NCI-H226 (cell line): Measurements from ENCODE around the gene KRT33A.
"Not testable (repeated sequence)": the region's sequence is repeated elsewhere in the genome, so short reads cannot be mapped to it uniquely, and the experiment has no call there.

Experiments used
- DNase-seq: peaks from one replicate; pipeline ENCODE4 v3.0.0-alpha.2; 2015

The KRT33A gene

DNA sequence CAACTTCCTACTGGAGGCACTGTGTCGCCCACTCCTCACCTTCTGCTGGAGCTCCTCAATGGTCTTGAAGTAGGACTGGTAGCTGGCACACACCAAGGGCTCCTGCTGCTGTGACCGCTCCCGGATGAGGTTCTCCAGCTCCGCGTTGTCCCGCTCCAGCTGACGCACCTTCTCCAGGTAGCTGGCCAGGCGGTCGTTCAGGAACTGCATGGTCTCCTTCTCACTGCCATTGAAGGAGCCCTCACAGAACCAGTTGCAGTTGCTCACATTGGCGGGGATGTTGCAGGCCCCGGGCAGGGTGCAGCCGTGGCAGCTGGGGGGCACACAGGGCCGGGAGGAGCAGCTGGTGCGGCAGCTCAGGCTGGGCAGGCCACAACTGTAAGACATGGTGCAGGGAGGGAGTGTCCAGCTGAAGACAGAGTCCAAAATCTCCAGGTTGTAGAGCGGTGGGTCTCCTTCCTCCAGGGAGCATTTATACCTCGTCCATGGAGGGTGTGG lies at the start of gene KRT33A:
Gene KRT33A (minus strand): TSS at position 448 of the 498 bp plus-strand sequence. CDS start 61 bp downstream, at position 387.
- DNase-seq = not testable (repeated sequence)

DNA sequence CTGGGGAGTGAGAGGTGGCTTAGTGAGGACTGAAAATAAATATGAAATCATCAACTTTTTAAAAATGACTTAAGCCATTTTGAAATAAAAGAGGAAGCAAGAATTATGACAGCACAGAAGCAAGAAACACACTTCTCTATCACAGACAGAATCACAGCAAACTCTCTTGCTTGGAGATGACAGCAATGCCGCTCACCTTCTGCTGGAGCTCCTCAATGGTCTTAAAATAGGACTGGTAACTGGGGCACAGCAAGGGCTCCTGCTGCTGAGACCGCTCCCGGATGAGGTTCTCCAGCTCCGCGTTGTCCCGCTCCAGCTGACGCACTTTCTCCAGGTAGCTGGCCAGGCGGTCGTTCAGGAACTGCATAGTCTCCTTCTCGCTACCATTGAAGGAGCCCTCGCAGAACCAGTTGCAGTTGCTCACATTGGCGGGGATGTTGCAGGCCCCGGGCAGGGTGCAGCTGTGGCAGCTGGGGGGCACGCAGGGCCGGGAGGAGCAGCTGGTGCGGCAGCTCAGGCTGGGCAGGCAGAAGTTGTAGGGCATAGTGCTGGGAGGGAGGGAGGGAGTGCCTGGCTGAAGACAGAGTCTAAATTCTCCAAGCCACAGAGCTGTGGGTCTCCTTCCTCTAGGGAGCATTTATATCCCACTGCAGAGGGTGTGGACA lies 46.5 kb upstream of the KRT33A start, which contains the start of gene KRT31:
Gene KRT31 (minus strand): TSS at position 613 of the 665 bp plus-strand sequence. CDS start 69 bp downstream, at position 544.
- no peak for DNase-seq

DNA sequence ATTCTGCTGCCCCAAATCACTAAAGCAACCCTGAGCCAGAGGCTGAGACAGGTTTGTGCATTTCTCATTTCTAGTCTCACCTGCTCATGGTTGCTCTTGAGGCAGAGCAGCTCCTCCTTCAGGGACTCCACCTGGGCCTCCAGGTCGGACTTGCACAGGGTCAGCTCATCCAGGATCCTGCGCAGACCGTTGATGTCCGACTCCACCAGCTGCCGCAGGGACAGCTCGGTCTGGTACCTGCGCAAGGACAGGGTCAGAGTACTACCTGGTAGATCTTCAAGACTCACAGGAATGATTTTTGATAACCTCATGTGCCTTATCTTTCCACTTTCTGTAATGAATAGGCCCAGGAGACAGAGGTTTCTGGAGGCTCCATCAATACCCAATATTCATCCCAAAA lies 45.7 kb upstream of the KRT33A start:
- DNase-seq = no peak

DNA sequence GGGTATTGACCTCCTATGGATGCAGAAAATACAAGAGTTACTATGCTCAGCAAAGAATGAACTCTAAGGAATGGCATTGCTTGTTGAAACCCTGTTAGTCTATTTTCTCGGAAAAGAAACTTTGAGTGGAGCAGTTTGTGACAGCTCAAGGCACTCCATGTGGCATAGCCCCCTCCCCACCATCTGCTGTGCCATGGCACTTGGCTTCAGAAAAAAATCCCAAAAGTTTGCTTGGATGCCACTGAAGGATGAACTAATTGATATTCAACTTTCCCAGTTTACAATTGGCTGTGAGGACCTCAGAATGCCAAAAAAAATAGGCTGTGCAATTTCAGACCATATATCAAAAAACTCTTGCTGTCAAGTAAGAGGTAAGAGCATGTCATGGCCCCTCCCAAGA lies 45.0 kb upstream of the KRT33A start:
- no peak for DNase-seq

DNA sequence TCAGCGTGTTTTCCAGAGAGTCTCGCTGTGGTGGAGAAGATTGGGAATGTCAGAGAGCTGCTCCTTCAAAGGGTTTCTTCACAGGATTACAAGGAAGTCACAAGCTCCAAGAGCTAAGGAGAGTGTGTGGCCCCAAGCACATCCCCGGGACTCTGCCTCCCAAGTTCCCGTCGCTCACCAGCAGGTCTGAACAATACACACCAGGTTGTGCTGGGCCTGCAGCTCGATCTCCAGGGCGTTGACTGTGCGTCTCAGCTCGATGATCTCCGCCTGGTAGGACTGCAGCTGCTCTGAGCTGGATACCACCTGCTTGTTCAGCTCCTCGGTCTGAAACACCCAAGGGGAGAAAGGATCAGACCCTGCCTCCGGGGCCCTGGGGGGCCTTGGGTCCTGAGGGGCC lies 44.4 kb upstream of the KRT33A start:
- not testable (repeated sequence) for DNase-seq

DNA sequence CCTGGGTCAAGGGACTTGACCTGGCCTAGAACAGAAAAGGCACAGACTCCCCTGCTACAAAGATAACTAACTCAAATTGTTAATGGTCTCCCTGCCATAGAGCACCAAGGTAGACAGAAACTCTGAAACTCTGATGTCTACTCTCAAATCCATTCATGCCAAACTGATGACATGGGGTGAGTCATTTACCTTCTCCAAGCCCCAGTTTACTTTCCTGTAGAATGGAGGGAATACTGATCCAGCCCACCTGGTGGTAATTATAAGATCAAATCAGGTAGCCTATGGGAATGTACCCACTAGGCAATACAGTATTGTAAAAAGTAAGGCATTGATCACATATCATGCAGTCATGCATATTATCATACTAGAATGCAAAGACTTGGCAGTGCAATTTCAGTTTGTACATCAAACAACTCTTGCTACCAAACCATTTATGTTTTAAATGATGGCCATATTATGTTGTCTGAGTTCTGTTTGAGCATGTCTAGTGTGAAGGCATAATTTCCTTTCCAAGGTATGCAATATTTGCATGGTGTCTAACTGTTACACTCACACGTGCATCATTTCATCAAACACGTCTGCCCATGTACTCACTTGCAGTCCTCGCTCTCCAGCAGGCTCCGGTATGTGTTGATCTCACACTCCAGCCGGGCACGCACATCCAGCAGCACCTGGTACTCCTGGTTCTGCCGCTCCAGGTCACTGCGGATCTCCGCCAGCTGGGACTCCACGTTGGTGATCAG lies 43.8 kb upstream of the KRT33A start:
- DNase-seq = no peak

DNA sequence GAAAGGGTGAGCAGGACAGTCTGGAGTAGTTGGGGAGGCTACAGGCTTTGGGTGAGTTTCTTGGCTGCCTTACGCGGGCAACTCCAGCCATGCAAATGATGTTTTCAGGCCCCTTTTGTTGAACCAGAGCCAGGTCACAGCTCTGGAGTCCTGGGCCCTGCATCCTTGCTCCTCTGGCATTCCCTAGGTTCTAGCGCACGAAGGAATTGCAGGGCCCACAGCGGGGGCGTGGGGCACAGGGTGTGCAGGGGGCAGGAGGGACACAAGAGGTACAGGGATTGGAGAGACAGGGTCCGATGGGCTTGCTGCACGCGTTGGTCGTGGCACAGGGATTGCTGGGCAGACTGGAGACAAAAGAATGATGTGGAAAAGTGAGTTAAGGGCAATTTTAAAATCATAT lies 43.2 kb upstream of the KRT33A start:
- DNase-seq = no peak

DNA sequence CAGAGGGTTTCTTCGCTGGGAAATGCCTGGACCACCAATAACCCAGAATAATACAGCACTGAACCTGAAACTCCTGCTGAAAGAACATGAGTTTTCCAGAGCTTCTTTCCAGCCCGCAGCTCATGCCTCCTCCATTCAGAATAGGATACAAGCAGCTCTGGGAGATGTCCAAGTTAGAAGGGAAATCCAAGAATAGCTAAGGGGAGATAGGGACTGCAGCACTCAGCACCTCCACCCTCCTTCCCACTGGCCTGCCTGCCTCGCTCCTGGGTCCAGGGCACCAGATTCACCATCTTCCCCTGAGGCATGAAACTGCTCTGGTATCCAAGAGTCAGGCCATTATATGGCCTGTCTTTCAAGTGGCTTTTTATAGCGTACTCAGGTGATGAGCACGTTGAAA lies 42.7 kb upstream of the KRT33A start:
- no peak for DNase-seq

DNA sequence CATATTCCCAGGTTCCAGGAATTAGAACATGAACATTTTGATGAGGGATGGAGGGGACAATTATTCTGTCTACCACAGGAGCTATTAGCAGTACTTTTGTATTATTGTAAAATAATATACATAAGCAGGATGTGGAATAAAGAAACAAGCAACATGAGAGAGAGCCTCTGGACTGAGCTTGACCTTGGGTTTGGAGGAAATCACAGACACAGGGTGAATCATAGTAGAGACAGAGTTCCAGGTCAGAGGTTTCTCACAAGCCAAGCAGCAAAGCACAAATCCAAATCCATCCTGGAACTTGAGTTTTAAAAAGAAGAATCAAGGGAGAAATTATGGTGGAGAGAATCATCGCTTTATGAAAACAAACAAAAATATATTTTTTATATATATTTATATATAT lies 41.6 kb upstream of the KRT33A start:
- DNase-seq = peak; percentile 11

DNA sequence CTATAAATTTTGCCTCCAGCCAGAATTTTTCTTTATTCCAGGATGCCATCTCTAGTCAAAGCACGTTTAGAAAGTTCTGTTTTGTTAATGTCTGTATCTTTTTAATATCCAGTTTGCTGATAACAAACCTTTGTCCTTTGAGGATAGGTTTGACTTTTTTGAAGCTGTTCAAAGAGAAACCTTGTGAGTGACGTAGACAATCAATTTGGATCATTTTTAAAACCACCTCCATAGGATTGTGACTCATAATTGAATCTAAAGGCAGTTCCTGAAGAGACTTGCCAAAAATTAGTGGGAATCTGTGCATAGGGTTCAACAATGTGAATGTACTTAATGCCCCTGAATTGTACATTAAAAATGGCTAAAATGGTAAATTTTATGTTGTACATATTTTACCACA lies 40.9 kb upstream of the KRT33A start:
- DNase-seq = no peak

DNA sequence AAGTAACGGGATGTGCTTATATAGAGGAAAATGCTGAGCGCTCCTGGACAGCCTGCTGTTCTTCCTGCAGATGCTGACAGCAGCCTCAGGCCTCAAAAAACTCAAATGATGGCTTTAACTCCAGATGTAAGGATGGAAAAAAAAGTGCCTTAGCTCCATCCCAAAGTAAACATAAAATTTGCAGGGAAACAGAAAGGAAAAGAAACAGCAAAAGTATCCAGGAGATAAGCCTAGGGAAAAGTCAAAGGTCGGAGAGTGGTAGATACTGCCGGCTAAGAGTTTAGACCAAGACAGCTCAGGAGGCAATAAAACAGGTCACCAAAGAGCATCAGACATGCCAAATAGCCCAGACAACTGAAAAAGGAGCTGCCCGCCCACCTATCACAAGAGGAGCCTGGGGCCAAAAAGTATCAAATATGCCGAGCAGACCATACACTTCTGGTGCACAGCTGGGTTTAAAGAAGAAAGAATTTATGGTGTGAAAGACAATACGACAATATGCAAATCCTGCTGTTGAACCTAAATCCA lies 39.8 kb upstream of the KRT33A start:
- no peak for DNase-seq

DNA sequence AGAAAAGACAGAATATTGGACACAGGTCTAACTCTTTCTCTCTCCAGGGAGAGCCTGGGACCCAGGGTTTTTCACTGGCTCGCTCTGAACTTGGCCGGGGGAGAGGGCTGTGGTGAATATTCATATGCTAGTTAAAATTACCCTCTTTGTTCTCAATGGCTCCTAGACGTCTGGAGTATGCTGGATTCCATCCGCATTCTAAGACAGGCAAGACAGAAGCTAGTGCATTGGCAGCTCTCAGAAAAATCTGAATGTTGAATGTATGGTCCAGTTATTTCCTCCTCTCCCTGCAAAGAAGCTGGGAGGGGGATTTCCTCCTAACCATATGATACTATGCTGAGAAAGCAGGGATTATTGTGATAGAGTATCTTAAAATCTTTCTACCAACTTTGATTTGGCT lies 37.0 kb upstream of the KRT33A start:
- no peak for DNase-seq

DNA sequence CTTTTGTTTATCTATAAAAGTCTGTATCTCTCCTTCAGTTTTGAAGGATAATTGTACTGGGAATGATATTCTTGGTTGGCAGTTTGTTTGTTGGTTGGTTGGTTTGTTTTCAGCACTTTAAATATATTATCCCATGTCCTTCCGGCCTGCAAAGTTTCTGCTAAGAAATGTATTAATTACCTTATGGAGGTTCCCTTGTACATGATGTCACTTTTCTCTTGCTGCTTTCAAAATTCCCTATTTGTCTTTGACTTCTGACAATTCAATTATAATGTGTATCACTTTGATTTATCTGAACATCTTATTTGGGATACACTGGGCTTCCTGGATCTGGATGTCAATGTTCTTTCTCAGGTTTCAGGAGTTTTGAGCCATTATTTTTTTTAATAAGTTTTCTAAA lies 35.6 kb upstream of the KRT33A start:
- no peak for DNase-seq

DNA sequence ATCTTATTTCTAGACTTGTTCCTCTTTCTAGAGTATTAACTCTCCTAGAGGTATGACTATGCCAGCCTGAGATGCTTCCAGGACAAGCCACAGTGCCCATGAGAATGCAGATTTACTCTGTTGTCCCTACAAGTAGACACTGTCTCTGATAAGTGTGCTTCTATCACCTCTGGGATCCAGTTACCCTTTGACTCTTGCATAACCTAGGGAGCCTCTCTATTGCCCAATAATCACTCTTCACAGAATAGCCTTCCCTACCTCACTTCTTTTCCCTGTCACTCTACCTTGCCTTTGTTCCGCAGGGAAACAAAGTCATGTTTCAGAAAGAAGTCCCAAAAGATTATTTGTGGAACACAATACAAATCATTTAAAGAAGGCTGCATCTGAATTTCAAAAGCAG lies 33.1 kb upstream of the KRT33A start:
- DNase-seq = no peak

DNA sequence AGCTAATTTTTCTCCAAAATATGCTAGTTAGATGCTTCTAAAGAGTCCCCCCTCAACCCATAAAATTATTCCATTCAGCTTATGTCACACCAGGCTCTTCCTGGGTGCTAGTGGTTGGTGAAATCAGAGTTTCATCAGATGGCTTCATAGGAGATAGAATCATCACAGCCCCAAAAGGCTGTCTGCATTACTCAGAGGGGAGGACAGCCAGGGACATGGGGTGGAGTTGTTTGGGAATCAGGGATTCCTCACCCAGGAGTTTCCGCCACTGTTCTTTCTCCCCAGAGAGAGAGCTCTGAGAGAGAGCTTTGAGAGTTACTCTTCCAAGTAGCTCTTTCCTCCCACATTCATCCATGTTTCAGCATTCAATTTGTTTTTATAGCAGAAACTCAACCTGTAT lies 31.8 kb upstream of the KRT33A start:
- DNase-seq = no peak

DNA sequence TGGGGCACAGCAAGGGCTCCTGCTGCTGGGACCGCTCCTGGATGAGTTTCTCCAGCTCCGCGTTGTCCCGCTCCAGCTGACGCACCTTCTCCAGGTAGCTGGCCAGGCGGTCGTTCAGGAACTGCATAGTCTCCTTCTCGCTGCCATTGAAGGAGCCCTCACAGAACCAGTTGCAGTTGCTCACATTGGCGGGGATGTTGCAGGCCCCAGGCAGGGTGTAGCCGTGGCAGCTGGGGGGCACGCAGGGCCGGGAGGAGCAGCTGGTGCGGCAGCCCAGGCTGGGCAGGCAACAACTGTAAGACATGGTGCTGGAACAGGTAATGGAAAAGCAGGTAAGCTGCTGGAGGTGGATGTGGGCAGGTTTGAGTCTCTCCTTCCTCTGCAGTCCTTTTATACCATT lies 31.3 kb upstream of the KRT33A start, which contains the start of gene KRT34:
Gene KRT34 (minus strand): TSS at position 364 of the 400 bp plus-strand sequence. CDS start 60 bp downstream, at position 304.
- not testable (repeated sequence) for DNase-seq

DNA sequence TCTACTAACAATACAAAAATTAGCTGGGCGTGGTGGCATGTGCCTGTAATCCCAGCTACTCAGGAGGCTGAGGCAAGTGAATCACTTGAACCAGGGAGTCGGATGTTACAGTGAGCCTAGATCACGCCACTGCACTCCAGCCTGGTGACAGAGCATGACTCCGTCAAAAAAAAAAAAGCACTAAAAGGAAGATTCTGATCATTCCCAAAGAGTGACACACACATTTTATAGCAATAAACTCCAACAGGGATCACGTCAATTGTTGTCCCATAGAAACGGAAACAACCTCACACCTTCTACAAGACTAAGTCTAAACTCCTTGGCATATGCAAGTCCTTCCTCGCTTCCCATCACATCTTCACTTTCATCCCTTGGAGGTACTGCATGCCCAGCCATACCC lies 29.5 kb upstream of the KRT33A start:
- DNase-seq = peak; percentile 6

DNA sequence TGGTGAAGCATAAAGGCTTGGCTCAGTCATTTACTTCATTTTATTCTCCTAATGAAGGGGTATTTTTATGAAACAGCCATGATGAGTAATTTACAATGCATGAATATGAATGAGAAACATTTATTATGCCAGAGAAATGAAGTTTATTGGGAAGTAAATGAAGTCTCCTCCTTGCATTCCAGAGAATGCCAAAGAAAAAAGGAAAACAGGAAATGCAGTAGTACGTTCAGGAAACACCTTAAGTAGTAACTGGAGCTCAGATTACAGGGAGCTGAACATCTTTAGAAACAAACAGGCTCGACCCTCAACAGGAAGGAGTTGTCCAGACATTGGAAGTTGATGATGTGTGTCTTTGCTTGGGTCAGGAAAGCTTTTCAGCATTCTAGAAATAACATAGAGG lies 26.9 kb upstream of the KRT33A start:
- DNase-seq = no peak

DNA sequence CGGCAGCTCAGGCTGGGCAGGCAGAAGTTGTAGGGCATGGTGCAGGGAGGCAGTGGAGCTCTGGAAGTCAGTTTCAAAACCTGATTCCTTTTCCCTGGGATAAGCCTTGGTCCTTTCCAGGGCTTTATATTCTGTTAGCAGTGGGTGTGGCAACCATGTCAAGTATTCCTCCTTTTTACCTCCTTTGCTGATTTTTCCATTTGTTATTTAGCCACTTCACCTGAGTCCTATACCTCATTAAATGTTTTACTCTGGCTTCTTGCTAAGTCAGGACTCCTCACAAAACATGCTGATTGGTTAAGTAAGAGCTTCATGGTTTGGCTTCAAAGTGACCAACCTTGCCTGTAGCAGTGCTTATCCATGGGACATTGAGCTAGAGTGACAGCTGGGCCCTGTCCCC lies 19.1 kb upstream of the KRT33A start, which contains the start of gene KRT33B:
Gene KRT33B (minus strand): TSS at position 101 of the 400 bp plus-strand sequence. CDS start 63 bp downstream, at position 38.
- DNase-seq = no peak

DNA sequence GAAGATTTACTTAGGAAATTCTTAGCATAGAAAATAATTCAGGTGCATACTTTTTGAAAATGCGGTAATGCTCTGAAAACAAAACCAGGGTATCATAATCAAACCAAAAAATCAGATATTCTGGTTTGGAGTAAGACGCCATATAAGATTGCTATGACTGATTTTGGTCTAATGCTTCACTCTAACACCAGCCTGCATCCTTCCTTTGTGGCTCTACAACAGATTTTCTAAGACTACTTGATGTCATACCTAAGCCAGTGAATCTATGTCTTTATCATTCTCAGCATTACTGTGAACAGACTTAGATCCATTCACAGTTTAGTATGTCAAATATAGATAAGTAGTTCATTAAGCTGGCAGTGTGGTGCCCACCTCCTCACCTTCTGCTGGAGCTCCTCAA lies 18.4 kb upstream of the KRT33A start:
- DNase-seq = no peak

DNA sequence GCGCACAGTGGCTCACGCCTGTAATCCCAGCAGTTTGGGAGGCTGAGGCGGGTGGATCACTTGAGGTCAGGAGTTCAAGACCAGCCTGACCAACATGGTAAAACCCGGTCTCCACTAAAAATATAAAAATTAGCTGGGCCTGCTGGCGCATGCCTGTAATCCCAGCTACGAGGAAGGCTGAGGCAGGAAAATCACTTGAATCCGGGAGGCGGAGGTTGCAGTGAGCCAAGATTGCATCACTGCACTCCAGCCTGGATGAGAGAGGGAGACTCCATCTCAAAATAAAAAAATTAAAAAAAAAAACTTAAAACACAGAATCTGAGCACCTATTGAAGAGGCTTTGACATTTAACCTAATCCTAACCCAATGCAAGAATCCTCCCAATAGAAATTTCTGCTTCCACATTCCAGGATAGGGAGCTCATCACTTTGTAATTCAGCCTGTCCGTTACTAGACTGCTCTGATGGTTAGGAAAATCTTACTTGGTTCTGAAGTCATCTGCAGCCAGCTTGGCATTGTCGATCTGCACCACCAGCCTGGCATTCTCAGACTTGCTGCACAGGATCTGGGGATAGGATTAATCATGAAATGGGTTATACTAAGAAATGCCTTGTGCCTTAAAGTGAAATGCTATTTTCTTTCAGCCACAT lies 16.9 kb upstream of the KRT33A start:
- peak; percentile 76 for DNase-seq

DNA sequence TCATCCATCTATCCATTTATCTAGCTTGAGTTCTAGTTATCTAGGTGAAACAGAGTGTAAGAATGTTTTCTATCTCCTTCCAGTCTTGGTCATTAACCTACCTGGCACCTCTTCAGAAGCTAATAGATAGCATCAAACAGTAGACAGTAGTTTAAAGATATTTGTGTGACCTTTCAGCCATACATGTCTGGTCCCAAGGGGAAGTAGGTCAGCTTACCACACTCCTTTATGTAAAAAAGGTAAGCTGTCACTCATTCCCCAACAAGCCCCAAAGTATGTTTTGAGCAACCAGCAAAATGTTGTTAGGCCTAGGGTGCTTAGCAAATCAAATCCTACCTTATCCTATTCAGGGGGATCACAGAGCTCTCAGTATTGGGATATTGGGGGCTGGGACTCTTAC lies 15.4 kb upstream of the KRT33A start:
- DNase-seq = no peak

DNA sequence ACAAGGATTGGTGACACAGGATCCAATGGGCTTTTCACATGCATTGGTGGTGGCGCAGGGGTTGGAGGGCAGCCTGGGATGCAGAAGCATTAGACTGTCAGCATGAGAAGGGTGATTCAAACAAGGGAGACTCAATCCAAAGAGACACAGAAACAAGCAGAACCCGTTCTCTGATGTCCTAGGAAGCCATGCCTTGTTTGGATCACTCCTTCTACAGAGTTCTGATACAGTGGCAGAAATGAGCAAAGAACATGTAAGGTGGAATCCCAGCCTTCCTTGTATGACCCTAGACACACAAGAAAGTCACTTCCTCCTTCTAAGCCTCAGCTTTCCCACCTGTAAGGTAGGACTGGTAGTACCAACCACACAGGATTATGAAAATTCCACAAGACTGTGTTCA lies 13.3 kb upstream of the KRT33A start:
- no peak for DNase-seq
